Stimulated activated naive CD8-positive, alpha-beta T cell treated with anti-CD3 and anti-CD28 coated beads, Interleukin-15, Interleukin-2, amounts not matched to agents 100 U/mL and 50 U/mL, for 24 hours (primary cell): ENCODE results near the gene TDRD10.
"Not testable (repeated sequence)": the region's sequence is repeated elsewhere in the genome, so short reads cannot be mapped to it uniquely, and the experiment has no call there.

ENCODE experiments used
- ATAC-seq: fragments of 150-1000 bp; cut with Tn5 transposase; one replicate; pipeline ENCODE4 v1.10.0; 2021
- DNase-seq: peaks from one replicate; pipeline ENCODE4 v3.0.0; 2021

TDRD10 gene

DNA sequence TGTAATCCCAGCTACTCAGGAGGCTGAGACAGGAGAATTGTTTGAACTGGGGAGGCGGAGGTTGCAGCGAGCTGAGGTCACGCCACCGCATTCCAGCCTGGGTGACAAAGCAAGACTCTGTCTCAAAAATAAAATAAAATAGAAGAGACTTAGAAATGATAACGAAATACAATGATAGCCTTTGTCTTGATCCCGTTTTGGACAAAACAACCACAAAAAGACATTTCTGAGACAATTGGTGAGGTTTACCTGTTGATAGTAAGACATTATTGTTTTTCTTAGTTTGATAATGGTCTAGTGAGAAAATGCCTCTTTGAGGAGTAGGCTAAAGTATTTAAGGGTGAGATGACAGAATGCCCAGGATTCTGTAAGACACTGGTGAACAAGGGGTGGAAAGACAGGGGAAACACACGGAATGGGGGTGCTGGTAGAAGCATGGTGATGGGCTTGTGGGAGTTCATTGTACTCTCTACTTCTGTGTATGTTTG is 12.1 kb downstream of the TDRD10 start:
- no peak for ATAC-seq
- DNase-seq, result no peak

DNA sequence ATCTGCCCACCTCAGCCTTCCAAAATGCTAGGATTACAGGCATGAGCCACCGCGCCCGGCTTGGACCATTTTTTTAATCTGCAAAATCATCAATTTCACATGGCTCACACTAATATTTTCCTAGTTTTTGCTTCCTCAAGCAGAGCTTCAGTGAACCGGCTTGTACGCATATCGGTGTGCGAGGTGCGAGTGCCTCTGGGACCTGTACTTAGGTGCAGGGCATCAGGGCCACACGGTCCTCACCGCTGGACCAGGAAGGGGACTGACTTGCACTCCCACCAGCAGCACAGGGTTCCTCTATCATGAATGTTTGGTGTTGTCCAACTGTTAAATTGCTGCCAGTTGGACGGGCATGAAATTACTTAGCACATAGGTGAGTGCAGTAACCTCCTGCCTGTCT is 15.6 kb downstream of the TDRD10 start:
- no peak for DNase-seq
- ATAC-seq, result no peak

DNA sequence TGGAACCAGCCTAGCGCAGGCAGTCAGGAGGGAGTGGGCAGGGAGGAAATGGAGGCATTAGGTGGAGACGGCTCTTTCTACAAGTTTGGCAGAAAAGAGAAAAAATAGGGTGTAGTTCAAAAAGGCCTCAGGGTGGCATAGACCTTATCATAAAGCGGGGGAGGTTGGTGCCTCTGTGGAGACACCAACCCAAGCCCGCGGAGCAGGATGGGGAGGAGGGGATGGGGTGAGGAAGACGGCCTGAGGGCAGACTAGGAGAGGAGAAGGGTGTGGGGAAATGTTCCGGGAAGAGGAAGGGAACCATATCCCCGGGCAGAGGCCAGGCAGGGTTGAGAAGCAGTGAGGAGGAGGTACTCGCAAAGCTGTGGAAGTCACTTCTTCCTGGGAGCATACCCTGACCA is 17.6 kb downstream of the TDRD10 start:
- ATAC-seq, result no peak

DNA sequence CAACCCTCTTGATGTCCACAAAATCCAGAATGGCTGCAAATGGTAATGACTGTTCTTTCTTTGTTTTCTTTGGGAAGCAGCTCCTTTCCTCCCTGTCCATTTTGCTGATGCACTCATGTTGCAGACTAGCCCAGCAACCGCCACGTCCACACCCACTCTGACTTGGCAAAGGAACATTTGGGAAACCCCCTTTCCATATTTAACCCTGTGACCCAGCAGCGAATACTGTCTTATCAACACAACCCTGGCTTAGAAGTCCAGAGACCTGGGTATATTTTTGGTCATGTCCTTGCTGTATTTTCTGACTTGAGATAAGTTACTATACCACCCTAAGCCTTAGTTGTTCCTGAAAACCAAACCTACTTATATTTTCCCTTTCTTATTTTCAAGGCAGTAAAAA is 18.3 kb downstream of the TDRD10 start:
- DNase-seq, result no peak

More for the DNA sequence above, 17.6 kb downstream of the TDRD10 start:
- DNase-seq, result no peak

DNA sequence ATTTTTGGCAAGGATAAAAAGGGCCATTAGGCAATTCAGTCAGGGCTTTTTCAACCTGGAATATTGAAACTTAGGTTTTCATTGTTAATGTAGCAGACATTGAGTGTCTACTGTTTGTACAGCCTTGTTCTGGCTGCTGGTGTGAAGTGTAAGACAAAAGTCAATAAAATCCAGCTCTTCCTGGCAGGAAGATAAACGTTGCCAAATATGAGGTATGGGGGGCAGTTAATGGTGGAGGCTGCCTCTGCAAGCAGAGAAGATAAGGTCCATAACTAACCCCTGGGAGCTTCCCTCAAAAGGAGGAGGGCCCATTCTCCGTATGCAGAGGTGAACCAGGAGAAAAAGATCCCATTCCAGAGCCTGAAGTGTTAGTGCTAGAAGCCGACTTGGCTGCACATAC is 19.7 kb downstream of the TDRD10 start:
- DNase-seq, result no peak
- ATAC-seq, result no peak

More for the DNA sequence above, 18.3 kb downstream of the TDRD10 start:
- ATAC-seq, result no peak

DNA sequence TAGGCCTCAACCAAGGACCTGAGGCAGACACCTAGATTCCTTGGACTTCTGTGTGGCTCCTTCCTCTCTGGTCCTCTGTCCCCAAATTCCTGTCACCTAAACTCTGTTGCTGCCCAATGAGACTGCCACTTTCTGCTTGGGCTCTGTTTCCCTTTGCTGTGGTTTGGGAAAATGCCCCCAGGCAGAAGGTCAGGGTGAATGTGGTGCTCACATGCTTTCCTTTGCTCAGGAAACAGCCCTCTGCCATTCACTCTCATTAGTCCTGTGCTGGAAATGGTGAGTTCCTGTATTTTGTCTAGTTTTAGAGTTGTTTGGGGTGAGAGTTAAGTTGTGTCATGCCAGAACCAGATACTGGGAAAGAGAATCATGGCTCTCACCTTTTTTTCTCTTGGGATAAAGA is 22.9 kb downstream of the TDRD10 start:
- no peak for ATAC-seq
- no peak for DNase-seq

DNA sequence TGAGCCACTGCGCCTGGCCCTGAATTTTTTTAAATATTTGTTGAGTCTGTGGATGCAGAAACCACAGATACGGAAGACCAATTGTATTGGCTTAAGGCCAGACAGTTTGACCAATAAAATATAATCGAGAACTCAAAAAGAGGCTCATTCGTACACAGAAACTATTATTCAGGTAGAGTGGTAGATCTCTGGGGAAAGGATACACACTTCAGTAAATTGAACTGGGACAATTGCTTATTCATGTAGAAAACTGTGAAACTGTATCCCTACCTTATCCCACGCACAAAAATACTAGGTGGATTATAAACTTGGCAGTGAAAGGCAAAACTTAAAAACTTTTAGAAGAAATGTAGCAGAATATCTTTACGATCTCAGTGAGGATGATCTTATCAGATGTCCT is 25.2 kb downstream of the TDRD10 start:
- ATAC-seq, result no peak
- no peak for DNase-seq

DNA sequence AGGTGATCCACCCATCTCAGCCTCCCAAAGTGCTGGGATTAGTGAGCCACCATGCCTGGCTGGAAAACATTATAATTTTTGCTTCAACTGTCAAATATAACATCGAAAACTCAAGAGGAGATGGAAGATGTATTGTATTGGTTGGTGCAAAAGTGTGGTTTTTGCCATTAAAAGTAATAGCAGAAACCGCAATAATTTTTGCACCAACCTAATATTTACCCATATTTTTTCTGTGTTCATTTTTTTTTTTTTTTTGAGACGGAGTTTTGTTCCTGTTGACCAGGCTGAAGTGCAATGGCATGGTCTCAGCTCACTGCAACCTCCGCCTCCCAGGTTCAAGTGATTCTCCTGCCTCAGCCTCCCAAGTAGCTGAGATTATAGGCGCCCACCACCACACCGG is 27.3 kb downstream of the TDRD10 start:
- ATAC-seq (no peak), DNase-seq (no peak)

DNA sequence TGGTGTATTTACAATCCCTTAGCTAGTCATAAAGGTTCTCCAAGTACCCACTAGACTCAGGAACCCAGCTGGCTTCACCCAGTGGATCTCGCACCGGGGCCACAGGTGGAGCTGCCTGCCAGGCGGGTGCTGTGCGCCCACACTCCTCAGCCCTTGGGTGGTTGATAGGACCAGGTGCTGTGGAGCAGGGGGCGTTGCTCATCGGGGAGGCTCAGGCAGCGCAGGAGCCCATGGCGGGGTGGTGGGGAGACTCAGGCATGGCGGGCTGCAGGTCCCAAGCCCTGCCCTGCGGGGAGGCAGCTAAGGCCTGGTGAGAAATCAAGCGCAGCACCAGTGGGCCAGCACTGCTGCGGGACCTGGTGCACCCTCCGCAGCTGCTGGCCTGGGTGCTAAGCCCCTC is 29.9 kb downstream of the TDRD10 start:
- ATAC-seq, result not testable (repeated sequence)

DNA sequence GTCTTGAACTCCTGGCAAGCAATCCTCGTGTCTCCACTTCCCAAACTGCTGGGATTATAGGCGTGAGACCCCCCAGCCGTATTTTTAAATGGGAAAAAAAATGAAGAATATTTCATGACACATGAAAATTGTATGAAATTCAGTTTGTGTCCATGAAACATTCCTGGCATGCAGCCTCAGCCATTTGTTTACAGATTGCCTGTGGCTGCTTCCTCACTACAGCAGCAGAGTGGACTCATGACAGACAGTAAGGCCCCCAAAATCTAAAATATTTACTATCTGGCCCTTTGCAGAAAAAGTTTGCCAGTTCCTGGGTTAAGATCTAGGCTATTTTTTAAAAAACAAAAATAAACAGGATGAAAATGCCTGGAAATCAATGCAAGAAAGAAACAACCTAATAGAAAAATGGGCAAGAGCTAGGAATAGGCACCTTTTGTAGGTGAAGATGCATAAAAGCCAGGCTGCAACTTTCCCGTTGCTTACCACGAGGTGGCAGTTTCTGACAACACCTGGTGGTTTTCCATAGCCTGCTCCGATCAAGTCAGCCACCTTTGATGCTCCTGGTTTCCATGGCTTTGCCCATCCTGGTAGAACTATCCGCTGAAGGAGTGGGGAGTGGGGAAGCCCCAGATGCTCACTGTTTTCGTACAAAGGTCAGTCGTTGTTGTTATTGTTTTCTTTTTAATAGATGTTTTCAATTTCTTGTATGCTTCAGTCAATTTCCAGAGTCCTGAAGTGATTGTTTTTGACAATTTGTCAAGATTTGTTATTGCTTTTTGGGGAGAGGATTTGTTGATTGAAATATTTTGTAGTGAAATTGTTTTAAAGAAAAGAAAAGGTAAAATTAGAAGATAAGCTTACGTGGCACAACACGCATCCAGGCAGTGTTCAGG is 32.2 kb downstream of the TDRD10 start:
- DNase-seq (no peak), ATAC-seq (no peak)

More for the DNA sequence above, 29.9 kb downstream of the TDRD10 start:
- not testable (repeated sequence) for DNase-seq

DNA sequence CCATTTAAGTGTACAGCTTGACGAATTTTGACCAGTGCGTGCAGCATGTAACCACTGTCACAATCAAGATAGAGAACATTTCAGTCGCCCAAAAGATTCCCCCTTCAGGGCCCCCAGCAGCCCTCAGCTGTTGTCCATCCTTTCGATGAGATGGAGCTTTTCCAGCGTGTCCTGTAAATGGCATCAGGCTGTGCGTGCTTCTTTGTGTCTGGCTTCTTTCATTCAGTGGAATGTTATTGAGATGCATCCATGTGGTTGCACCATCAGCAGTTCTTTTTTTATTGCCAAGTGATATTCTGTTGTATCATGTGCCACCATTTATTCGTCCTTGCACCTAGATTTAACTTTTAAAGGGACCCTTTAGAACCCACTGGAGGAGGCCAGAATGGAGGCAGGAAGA is 34.6 kb downstream of the TDRD10 start:
- DNase-seq (no peak), ATAC-seq (no peak)

DNA sequence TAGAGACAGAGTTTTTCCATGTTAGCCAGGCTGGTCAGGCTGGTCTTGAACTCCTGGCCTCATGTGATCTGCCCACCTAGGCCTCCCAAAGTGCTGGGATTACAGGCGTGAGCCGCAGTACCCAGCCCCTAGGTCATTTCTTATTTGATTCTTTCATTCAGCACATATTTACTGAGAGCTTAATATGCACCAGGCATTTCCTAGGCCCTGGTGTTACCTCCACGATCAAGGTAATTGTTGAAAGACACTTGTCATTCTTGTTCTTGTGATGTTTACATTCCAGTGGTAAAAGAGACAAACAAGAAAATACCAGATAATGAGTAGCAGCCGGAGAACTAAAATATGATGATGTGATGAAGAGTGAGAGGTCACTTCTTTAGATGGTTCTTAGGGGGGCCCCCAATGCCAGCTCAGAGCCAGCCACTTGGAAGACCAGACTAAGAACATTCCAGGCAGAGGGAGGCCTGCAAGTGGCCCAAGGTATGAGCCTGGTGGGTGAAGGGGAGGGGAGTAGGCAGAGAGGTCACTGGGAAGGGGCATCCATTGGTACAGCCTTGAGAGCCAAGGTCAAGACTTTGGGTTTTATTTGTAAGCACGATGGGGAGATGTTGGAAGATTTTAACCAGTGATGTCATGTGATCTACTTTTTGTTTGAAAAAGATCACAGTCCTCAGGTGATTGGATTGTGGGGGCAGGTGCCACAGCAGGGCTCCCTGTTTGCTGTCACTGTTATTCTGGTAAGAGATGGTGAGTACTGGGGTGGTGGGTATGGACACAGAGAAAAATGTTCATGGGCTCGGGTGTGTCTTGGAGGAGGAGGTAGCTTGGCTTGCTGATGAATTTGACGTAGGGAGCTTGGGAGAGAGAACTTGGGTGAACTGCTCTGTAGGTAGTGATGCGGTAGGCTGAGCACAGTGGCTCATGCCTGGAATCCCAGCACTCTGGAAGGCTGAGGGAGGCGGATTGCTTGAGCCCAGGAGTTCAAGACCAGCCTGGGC is 37.8 kb downstream of the TDRD10 start:
- DNase-seq, result no peak
- no peak for ATAC-seq

DNA sequence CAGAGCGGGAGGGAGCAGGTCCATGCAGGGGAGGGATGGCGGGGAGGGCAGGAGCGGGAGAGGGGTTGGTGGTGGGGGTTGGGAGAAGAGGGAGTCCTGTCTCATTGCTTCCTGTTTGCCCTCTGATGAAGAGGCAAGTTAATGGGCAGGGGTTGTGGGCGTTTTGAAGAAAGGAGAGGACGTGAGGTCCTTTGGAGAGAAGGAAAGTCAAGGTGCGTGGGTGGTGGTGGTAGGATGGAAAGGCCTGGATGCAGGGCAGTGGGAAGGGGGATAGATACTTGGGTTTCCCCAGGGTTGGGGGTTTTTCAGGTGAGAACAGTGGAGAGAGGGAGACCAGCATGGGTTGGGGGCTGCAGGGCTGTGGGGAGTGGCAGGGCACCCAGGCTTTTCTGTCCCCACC is 39.2 kb downstream of the TDRD10 start:
- ATAC-seq (no peak), DNase-seq (no peak)

DNA sequence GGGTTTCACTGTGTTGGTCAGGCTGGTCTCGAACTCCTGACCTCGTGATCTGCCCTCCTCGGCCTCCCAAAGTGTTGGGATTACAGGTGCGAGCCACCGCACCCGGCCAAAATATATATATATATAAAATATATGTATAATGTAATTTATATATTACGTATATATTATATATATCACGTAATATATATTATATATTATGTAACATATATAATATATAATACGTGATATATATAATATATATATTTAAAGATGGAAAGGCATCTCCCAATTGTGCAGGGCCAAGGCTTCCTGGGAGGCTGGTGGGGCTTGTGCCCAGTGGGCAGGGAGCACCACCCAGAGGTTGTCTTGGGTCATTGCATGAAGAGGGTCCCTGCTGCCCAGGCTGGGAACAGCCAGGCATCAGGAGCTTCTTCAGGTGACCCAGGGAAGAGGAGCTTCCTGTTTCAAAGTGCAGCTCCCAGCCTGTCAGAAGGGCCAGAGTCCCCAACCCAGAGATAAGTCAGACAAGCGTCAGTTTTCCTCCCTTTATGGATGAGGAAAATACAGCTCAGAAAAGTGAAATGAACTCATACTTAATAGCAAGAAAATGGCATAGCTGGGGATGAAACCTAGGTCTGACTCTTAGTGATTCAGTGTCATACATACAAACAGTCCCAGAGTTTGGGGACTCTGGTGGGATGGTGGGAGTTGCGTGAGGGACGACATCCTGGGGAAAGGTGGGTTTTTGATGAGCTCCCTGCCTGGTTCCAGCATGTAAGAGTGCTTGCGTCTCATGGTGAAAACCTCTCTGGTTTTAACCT is 44.4 kb downstream of the TDRD10 start:
- peak; percentile 78 for ATAC-seq
- DNase-seq, result peak; percentile 70

DNA sequence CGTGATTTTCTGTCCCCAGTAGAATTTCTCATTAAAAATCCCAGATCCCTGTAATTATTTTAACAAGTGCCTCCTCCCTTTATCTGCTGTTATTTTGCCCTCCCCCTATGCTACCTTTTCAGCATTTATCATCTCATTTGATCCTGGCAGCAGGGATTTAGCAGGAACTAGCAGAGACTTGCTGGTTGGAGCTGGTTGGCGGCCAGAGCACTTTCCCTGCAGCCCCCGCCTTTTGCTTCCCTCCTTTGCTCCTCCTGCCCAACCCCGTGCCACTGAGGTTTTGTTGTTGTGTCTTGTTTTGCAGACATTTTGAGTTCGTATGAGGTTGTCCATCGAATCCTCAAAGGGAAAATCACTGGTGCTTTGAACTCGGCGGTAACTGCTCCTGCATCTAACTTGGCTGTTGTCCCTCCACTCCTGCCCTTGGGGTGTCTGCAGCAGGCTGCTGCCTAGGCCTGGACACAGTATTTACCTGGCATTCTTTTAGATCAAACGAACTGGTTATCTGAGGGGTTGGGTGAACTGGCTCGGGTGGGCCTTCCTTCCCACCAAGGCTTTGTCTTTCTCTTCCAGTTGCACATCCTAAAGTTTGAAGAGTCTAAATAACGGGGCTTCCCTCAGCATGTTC is 45.2 kb downstream of the TDRD10 start:
- DNase-seq (no peak), ATAC-seq (no peak)

DNA sequence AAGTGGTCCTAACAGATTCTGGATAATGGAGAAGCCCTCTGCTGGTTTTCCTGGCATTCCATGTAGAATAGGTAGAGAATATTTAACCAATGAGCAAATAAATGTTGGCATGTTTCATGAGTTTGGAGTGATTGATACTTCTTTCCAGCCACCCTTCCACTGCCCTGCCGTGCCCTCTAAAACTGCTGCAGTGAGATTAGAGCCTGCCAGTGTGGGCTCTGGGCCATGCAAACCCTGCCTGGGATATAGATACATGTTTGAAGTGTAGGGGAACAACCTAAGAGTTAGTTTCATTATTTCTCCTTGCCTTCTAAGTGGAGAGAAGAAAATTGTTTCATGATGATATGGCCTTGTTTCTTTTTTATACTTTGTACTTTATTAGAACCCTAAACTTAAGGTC is 46.0 kb downstream of the TDRD10 start:
- no peak for ATAC-seq
- no peak for DNase-seq

DNA sequence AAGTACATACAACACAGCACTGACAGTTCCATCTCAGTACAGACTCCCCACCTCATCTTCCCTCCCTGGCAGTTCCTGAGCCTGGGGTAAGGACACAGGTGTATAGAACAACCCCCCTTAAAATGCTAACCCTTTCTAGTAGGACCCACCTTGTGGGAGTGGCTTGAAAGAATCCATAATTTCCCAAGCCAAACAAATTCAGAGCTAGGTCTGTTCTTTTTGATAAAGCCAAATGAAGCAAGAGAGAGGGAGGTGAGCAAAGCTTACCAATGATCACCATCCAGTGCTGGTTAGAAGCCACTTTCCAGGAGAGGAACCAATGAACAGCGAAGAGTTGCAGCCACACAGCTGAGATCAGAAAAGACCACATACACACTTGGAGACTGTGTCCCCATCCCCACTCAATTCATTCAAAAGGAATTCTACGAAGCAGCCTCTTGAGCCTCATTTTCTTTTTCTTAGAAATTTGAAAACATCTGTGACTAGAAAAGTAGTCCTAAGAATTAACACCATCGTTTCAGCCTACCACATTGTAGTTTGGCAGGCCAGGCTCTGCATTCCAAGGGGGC is 47.3 kb downstream of the TDRD10 start:
- ATAC-seq (no peak), DNase-seq (no peak)

DNA sequence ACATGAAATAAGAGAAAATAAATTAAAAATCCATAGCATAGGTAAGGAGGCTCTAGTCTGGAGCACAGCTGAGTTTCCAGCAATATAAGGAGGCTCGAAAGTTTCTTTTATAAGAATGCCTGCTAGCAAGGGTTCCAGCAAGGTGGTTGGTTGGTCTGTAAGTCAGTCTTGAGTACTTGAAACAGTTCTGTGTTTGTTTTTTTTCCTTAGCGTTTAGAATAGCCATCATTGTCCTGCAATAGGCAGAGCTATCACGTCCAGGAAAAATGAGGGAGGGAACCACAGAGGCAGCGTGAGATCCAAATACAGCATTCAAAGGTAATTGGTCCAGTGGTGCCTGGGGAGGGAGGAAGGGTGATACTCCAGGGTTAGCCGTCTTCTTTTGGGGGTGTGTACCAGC is 48.1 kb downstream of the TDRD10 start:
- ATAC-seq (no peak), DNase-seq (no peak)

DNA sequence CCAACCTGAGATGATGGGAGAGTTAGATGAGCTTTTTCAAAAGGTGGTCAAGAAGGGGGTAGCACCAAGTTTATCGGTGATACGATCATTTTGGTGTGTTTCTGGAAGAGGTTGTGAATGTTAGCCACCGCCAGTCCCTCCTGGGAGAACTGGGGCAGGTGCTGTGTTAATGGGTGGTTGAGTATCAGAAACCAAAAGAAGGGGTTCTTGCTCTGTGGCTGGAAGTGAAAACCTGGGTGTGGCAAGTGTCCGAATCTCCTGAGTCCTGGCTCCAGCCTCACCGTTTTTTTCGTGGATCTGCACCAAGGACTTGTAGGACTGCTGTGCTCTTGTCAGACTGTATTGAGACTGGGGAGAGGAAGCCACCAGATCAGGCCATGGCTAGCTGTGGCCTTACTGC is 48.6 kb downstream of the TDRD10 start:
- no peak for ATAC-seq
- DNase-seq, result no peak

DNA sequence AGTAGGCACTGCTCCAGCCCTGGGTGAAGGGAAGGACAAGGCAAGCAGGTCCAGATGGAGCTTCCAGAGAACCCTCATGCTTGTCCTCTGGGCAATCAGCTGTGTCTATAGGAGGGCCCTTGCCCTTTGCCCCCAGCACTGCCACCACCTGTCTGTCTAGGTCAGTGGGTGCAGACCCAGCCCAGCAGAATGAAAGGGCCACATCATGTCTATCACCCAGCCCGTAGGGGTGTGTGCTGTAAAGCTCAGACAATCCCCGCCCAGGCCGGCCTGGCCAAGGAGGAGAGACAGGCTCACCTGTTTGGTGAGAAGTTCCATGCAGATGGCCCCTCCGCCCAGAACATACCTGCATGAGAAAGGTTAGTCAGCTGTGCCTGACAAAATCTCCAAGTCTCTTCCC is 49.5 kb downstream of the TDRD10 start:
- no peak for ATAC-seq
- no peak for DNase-seq

DNA sequence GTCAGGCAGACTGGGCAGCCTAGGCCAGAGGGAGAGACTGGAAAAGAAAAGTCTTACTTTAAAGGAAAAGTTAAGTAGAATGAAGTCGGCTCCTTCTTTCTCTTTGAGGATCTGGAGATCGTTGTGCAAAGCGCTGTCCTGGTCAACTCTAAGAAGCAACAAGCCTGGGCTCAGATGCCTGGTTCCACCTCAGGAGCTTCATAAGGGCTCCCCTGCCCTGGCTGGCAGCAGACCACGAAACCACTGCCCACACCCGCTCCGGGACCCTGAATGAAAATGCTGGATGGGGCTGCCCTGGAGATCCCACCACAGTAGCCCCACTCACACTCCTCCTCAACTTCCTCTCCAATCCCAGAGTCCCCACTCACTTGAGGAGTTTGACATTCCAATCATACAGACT is 50.0 kb downstream of the TDRD10 start:
- no peak for DNase-seq
- no peak for ATAC-seq
